HCT116 (cell line): ENCODE results near the gene TPTE2. TPM values are rescaled to one million over a fixed set of nuclear protein-coding genes. Genes with fewer than 3 reads are reported as not detected.

ENCODE experiments used
- ATAC-seq: fragments of 200-7000 bp; cut with Tn5 transposase; 2 replicates; pipeline ENCODE4 v1.9.1; 2020; ENCODE audit warnings: mild to moderate bottlenecking, moderate library complexity
- BruUV-seq: library from RNA; stranded (reverse); fragments of 400-500 nt; replicated peaks from 2 replicates; lab custom pipeline; 2021; lab: Mats Ljungman, UMichigan
- CTCF ChIA-PET: fragments of 300-600 bp; sonication (Branson Sonifier 250); formaldehyde crosslinking; loops from one replicate; lab custom pipeline; 2021; ENCODE audit warnings: antibody characterized with exemption; lab: Charles Lee
- POLR2A ChIA-PET: fragments of 300-600, 350-600 bp; sonication (Branson Sonifier 250); formaldehyde crosslinking; loops from one replicate; lab custom pipeline; 2021; ENCODE audit warnings: antibody characterized with exemption; lab: Charles Lee
- RAD21 ChIA-PET, 2 experiments: fragments of 300-600 bp; sonication (Branson Sonifier 250); formaldehyde crosslinking; loops; one replicate each; lab custom pipeline; 2023; ENCODE audit warnings: low total read pairs in 2 of 2; ENCODE audit not compliant: uncharacterized antibody in 2 of 2, unreplicated experiment in 2 of 2, low non-redundant PET in 1 of 2; lab: Charles Lee
- DNase-seq: peaks from one replicate; pipeline ENCODE4 v3.0.0-alpha.2; 2010; ENCODE audit warnings: low read depth, low spot score
- H2AFZ ChIP-seq: fragments of 200-600 bp; shearing (Covaris generic), sonication (generic); 2 replicates; pipeline ENCODE4 v1.6.1; 2017; ENCODE audit warnings: low read depth, mixed run types, mixed read lengths, antibody characterized with exemption, low read length; ENCODE audit not compliant: poor library complexity, severe bottlenecking
- H3K27ac ChIP-seq: 2 replicates; pipeline ENCODE4 v1.5.1; 2012; ENCODE audit warnings: low read depth, low read length
- H3K27me3 ChIP-seq: fragments of 200-600 bp; sonication (generic); 2 replicates; pipeline ENCODE4 v1.6.1; 2016; ENCODE audit warnings: mixed run types, low read length, mixed read lengths; ENCODE audit not compliant: insufficient read depth
- H3K36me3 ChIP-seq, 2 experiments: fragments of 200-500 bp in 1 of 2; fragments of 200-600 bp in 1 of 2; sonication (Bioruptor generic) in 1 of 2; sonication (generic) in 1 of 2; 2 replicates each; pipeline versions ENCODE4 v1.5.1 to v1.6.1; 2014 to 2016; ENCODE audit warnings: low read length in 2 of 2, inconsistent platforms in 1 of 2, mixed read lengths in 1 of 2, mixed run types in 1 of 2; ENCODE audit not compliant: insufficient read depth in 2 of 2, control insufficient read depth in 1 of 2
- H3K4me1 ChIP-seq, 2 experiments: fragments of 200-600 bp in 1 of 2; sonication (generic) in 1 of 2; 2 replicates each; pipeline versions ENCODE4 v1.5.1 to v1.6.1; 2012 to 2017; ENCODE audit warnings: low read length in 2 of 2, inconsistent platforms in 1 of 2, mild to moderate bottlenecking in 1 of 2, mixed read lengths in 1 of 2, mixed run types in 1 of 2, moderate library complexity in 1 of 2; ENCODE audit not compliant: insufficient read depth in 2 of 2, control insufficient read depth in 1 of 2
- H3K4me2 ChIP-seq: fragments of 200-600 bp; sonication (generic); 2 replicates; pipeline ENCODE4 v1.6.1; 2017; ENCODE audit warnings: mixed run types, low read length, mixed read lengths
- H3K4me3 ChIP-seq, 2 experiments: fragments of 200-600 bp in 1 of 2; sonication (generic) in 1 of 2; replicated peaks in 1 of 2; 2 replicates each; pipeline ENCODE4 v1.5.1; 2011 to 2016; ENCODE audit warnings: low read length in 2 of 2, control low read depth in 1 of 2, low read depth in 1 of 2, mild to moderate bottlenecking in 1 of 2, mixed read lengths in 1 of 2, mixed run types in 1 of 2
- H3K79me2 ChIP-seq: fragments of 200-600 bp; sonication (generic); 2 replicates; pipeline ENCODE4 v1.6.1; 2017; ENCODE audit warnings: mild to moderate bottlenecking, mixed run types, low read length, moderate library complexity, mixed read lengths; ENCODE audit not compliant: insufficient read depth
- H3K9ac ChIP-seq: fragments of 200-600 bp; sonication (generic); 2 replicates; pipeline ENCODE4 v1.6.1; 2016; ENCODE audit warnings: low read length, mixed read lengths
- H3K9me2 ChIP-seq: fragments of 200-600 bp; sonication (generic), shearing (Covaris generic); 2 replicates; pipeline ENCODE4 v1.6.1; 2017; ENCODE audit warnings: mixed run types, mild to moderate bottlenecking, moderate library complexity; ENCODE audit not compliant: insufficient read depth
- H3K9me3 ChIP-seq, 2 experiments: fragments of 200-500 bp in 1 of 2; fragments of 200-600 bp in 1 of 2; sonication (Bioruptor generic) in 1 of 2; sonication (generic) in 1 of 2; 2 replicates each; pipeline ENCODE4 v1.6.1; 2014 to 2017; ENCODE audit warnings: low read length in 2 of 2, mixed read lengths in 2 of 2, inconsistent platforms in 1 of 2, low read depth in 1 of 2, mild to moderate bottlenecking in 1 of 2, mixed run types in 1 of 2, moderate library complexity in 1 of 2; ENCODE audit not compliant: control insufficient read depth in 1 of 2, insufficient read depth in 1 of 2
- H4K20me1 ChIP-seq: fragments of 200-600 bp; sonication (generic), shearing (Covaris generic); 2 replicates; pipeline ENCODE4 v1.6.1; 2017; ENCODE audit warnings: mixed run types, mild to moderate bottlenecking, moderate library complexity; ENCODE audit not compliant: insufficient read depth
- CEBPB ChIP-seq: IDR thresholded peaks from 2 replicates; pipeline ENCODE4 v1.6.1; 2012; ENCODE audit warnings: low read depth
- EZH2 ChIP-seq: fragments of 200-600 bp; sonication (generic); IDR thresholded peaks from 2 replicates; pipeline ENCODE4 v1.6.1; 2017; ENCODE audit warnings: antibody characterized with exemption, mixed run types
- RAD21 ChIP-seq: IDR thresholded peaks from 2 replicates; pipeline ENCODE4 v1.6.1; 2012; ENCODE audit warnings: low read depth, mild to moderate bottlenecking
- SP1 ChIP-seq: IDR thresholded peaks from 2 replicates; pipeline ENCODE4 v1.6.1; 2012; ENCODE audit warnings: low read depth
- SRF ChIP-seq: IDR thresholded peaks from 2 replicates; pipeline ENCODE4 v1.6.1; 2012; ENCODE audit warnings: low read depth
- TCF7L2 ChIP-seq: IDR thresholded peaks from 2 replicates; pipeline ENCODE4 v1.7.0; 2011; ENCODE audit warnings: borderline replicate concordance, inconsistent platforms; ENCODE audit not compliant: insufficient read depth, insufficient read length; ENCODE audit errors: extremely low read depth
- ZFX ChIP-seq: fragments of 450-650 bp; IDR thresholded peaks from 2 replicates; pipeline ENCODE4 v1.6.1; 2017
- intact Hi-C: fragments of 100-400 bp; cut with micrococcal nuclease; formaldehyde crosslinking; loops from 2 replicates; pipeline ENCODE4 v1.10.0; 2022
- total RNA-seq: library from RNA; stranded (reverse); gene quantifications from one replicate; pipeline ENCODE4 v1.2.1, GENCODE V29; 2021; ENCODE audit not compliant: unreplicated experiment

Gene TPTE2
- total RNA-seq, 1 experiment from 2014 or later = not detected

GRCh38 chr13:19575230-19575629 lies 13.9 kb upstream of the TPTE2 start:
- H3K4me2 ChIP-seq = no peak overlapping the region
- H3K9me3 ChIP-seq = no peaks in the 10 kb centered on the region
- CTCF ChIA-PET = no interaction called here
- no peaks in the 10 kb centered on the region for H3K79me2 ChIP-seq
- no peak overlapping the region for H3K9ac ChIP-seq
- H2AFZ ChIP-seq = no peak overlapping the region
- H3K27ac ChIP-seq = no peak overlapping the region
- TF ChIP-seq ZFX (no peak), SRF (no peak), SP1 (no peak), RAD21 (no peak)
- no peaks in the 10 kb centered on the region for H3K4me1 ChIP-seq
- no TSS peak for BruUV-seq
- intact Hi-C loops = no loop called here
- H3K36me3 ChIP-seq = no peaks in the 10 kb centered on the region
- POLR2A ChIA-PET = no interaction called here
- DNase-seq (no peak), ATAC-seq (no peak)
- RAD21 ChIA-PET = no interaction called here
- H4K20me1 ChIP-seq = no peaks in the 10 kb centered on the region
- H3K4me3 ChIP-seq = no peak overlapping the region
- no peaks in the 10 kb centered on the region for H3K27me3 ChIP-seq
- H3K9me2 ChIP-seq = no peaks in the 10 kb centered on the region

GRCh38 chr13:19573120-19573716 lies 11.9 kb upstream of the TPTE2 start:
- H3K79me2 ChIP-seq = no peaks in the 10 kb centered on the region
- no peaks in the 10 kb centered on the region for H4K20me1 ChIP-seq
- ChIA-PET CTCF (no interaction called here), POLR2A (no interaction called here), RAD21 (no interaction called here)
- no peaks in the 10 kb centered on the region for H3K9me2 ChIP-seq
- H3K27me3 ChIP-seq = no peaks in the 10 kb centered on the region
- no peak overlapping the region for H3K27ac ChIP-seq
- H3K4me1 ChIP-seq = no peaks in the 10 kb centered on the region
- H2AFZ ChIP-seq = no peak overlapping the region
- BruUV-seq = no TSS peak
- DNase-seq = no peak
- H3K4me3 ChIP-seq = no peak overlapping the region
- H3K4me2 ChIP-seq = no peak overlapping the region
- intact Hi-C loops = no loop called here
- no peak for ATAC-seq
- no peaks in the 10 kb centered on the region for H3K9me3 ChIP-seq
- no peak overlapping the region for H3K9ac ChIP-seq
- TF ChIP-seq EZH2 (no peak), TCF7L2 (no peak), CEBPB (no peak)
- H3K36me3 ChIP-seq = no peaks in the 10 kb centered on the region
